ENCODE results near the gene MAPK8.

The MAPK8 gene

GRCh38 chr10:48389846-48390557 is 83.5 kb downstream of the MAPK8 start:
- Mint-ChIP-seq H3K27ac (peak overlapping the region; percentile 2), H3K4me3 (peak overlapping the region; percentile 1), H3K4me1 (ENCODE audit: low read depth) (peaks cover 41% of the 10 kb centered on the region), H3K9me3 (no peaks in the 10 kb centered on the region), H3K27me3 (ENCODE audit: low read depth) (peaks cover 2% of the 10 kb centered on the region), H3K36me3 (ENCODE audit: low read depth) (no peaks in the 10 kb centered on the region)
- no peak for DNase-seq (ENCODE audit: low spot score)

GRCh38 chr10:48390558-48390871 is 84.0 kb downstream of the MAPK8 start:
- no peak for DNase-seq (ENCODE audit: low spot score)
- no peaks in the 10 kb centered on the region for H3K36me3 Mint-ChIP-seq (ENCODE audit: low read depth)
- H3K4me1 Mint-ChIP-seq (ENCODE audit: low read depth): peaks cover 41% of the 10 kb centered on the region
- H3K27me3 Mint-ChIP-seq (ENCODE audit: low read depth): peaks cover 2% of the 10 kb centered on the region
- H3K27ac Mint-ChIP-seq: no peak overlapping the region
- H3K4me3 Mint-ChIP-seq: peak overlapping the region; percentile 41
- H3K9me3 Mint-ChIP-seq: no peaks in the 10 kb centered on the region

DNA sequence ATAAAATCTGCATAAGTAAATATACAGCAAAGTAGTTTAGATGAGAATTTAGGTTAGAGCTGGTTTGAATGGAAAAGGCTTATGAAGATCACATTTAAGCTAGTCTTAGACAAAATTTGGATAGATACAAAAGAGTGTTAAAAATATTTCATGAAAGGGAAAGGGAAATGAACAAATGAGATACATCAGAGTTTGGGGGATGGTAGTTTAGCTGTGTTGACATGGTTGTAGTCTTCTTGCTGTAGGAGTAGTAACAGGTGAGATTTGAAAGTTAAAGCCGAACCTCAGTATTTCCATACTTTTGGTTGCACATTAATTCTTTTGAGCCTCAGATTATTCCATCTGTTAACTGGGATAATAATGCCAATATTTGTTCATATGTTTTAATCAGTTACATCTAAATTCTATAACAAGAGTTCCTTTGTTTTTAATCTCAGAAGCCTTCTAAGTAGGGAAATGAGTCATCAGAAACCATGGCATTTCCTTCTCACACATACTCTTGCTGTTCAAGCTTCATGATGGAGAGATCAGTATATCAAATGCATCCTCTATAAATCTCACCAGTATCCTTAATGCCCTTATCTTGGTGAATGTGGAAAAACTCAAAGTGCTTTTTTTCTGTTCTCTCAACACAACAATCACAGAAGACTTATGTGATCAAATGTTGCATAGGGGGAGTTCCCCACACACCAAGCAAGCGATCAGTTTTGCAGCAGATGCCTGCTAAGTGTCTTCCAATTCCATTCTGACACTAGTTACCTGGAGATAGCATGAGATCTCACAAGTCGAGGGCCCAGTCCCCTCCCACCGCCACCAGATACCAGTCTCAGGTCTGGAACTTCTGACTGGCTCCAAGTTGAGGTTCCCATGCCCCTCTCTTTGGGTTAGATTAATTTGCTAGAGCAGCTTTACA is 84.7 kb downstream of the MAPK8 start:
- Mint-ChIP-seq H3K4me3 (peak overlapping the region; percentile 41), H3K36me3 (ENCODE audit: low read depth) (peaks cover 2% of the 10 kb centered on the region), H3K9me3 (no peaks in the 10 kb centered on the region), H3K27ac (no peak overlapping the region), H3K27me3 (ENCODE audit: low read depth) (peaks cover 2% of the 10 kb centered on the region), H3K4me1 (ENCODE audit: low read depth) (peaks cover 48% of the 10 kb centered on the region)
- DNase-seq (ENCODE audit: low spot score): no peak

DNA sequence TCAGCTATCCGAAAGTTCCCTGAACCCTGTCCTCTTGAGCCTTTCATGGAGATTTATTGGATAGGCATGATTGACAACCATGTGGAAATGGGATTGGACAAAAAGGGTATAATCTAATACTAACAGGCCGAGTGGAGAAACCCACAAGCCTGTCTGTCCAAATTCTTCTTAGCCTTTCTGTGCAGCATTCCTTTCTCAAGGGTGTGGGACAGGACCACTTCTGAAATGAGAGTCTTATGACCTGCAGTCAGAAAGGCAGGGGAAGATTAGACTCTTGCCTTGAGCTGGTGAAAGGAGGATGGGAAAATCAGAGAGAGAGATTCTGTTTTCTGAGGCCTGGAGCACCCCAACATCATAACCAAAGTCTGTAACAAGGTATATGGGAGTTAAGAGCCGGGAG is 85.5 kb downstream of the MAPK8 start:
- peaks cover 48% of the 10 kb centered on the region for H3K4me1 Mint-ChIP-seq (ENCODE audit: low read depth)
- peaks cover 2% of the 10 kb centered on the region for H3K27me3 Mint-ChIP-seq (ENCODE audit: low read depth)
- no peak overlapping the region for H3K27ac Mint-ChIP-seq
- H3K36me3 Mint-ChIP-seq (ENCODE audit: low read depth): peaks cover 2% of the 10 kb centered on the region
- no peak overlapping the region for H3K4me3 Mint-ChIP-seq
- H3K9me3 Mint-ChIP-seq: no peaks in the 10 kb centered on the region
- no peak for DNase-seq (ENCODE audit: low spot score)

GRCh38 chr10:48398261-48398660 is 91.8 kb downstream of the MAPK8 start:
- Mint-ChIP-seq H3K4me3 (no peak overlapping the region), H3K36me3 (ENCODE audit: low read depth) (peaks cover 2% of the 10 kb centered on the region), H3K27me3 (ENCODE audit: low read depth) (peaks cover 2% of the 10 kb centered on the region), H3K4me1 (ENCODE audit: low read depth) (peaks cover 32% of the 10 kb centered on the region), H3K27ac (no peak overlapping the region), H3K9me3 (no peaks in the 10 kb centered on the region)
- no peak for DNase-seq (ENCODE audit: low spot score)

DNA sequence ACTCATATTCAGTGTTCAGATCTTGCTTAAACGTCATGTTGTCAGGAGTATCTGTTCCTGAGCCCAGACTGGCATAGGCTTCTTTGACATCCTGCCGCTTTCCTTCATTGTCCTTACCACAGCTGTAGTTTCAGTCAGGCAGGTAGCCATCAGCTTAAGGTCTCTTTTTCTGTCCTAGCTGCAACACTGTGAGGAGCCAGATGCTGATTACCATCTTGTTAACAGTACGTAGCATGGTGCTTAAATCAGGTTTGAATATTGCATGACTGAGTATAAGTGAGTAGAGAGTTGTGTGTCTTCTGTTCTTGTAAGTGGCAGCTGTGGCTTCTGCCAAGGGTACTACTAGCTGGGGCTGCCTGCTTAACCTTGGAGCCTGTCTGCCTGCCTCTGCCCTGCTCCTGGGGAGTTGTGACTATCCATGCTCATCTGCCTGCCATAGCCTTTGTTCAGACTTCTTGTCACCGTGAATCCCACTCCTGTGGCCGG is 92.6 kb downstream of the MAPK8 start:
- Mint-ChIP-seq H3K27ac (no peak overlapping the region), H3K36me3 (ENCODE audit: low read depth) (peaks cover 2% of the 10 kb centered on the region), H3K4me1 (ENCODE audit: low read depth) (peaks cover 27% of the 10 kb centered on the region), H3K27me3 (ENCODE audit: low read depth) (no peaks in the 10 kb centered on the region), H3K9me3 (no peaks in the 10 kb centered on the region), H3K4me3 (no peak overlapping the region)
- DNase-seq (ENCODE audit: low spot score): no peak

- Mint-ChIP-seq H3K27me3 (ENCODE audit: low read depth) (no peaks in the 10 kb centered on the region), H3K9me3 (no peaks in the 10 kb centered on the region), H3K36me3 (ENCODE audit: low read depth) (peaks cover 2% of the 10 kb centered on the region), H3K4me3 (no peak overlapping the region), H3K4me1 (ENCODE audit: low read depth) (peaks cover 27% of the 10 kb centered on the region), H3K27ac (no peak overlapping the region)
- no peak for DNase-seq (ENCODE audit: low spot score)
Observed at GRCh38 chr10:48399551-48399950, 93.1 kb downstream of the MAPK8 start.

- Mint-ChIP-seq H3K27me3 (ENCODE audit: low read depth) (no peaks in the 10 kb centered on the region), H3K9me3 (no peaks in the 10 kb centered on the region), H3K27ac (no peak overlapping the region), H3K4me3 (no peak overlapping the region), H3K36me3 (ENCODE audit: low read depth) (peaks cover 4% of the 10 kb centered on the region), H3K4me1 (ENCODE audit: low read depth) (peaks cover 27% of the 10 kb centered on the region)
- DNase-seq (ENCODE audit: low spot score): no peak
Observed at GRCh38 chr10:48400129-48400849, 93.8 kb downstream of the MAPK8 start.

DNA sequence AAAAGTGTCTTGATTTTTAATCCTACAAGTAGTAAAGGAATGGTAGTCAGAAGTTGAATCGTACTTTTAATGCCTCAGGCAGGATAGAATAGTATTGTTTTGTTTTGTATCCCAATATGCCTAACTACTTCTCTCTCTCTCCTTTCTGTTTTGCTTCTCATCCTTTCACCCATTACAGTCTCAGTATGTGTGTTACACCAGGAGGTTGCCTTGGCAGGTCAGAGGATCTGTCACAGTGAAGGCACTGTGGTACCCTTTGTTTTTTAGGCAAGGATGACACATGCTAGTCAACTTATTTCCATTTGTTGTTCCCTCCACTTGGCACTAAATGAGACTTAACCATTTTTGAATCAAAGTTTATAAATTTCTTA is 94.4 kb downstream of the MAPK8 start:
- Mint-ChIP-seq H3K9me3 (no peaks in the 10 kb centered on the region), H3K27me3 (ENCODE audit: low read depth) (no peaks in the 10 kb centered on the region), H3K4me1 (ENCODE audit: low read depth) (peaks cover 23% of the 10 kb centered on the region), H3K36me3 (ENCODE audit: low read depth) (peaks cover 4% of the 10 kb centered on the region), H3K27ac (no peak overlapping the region), H3K4me3 (no peak overlapping the region)
- DNase-seq (ENCODE audit: low spot score): no peak

DNA sequence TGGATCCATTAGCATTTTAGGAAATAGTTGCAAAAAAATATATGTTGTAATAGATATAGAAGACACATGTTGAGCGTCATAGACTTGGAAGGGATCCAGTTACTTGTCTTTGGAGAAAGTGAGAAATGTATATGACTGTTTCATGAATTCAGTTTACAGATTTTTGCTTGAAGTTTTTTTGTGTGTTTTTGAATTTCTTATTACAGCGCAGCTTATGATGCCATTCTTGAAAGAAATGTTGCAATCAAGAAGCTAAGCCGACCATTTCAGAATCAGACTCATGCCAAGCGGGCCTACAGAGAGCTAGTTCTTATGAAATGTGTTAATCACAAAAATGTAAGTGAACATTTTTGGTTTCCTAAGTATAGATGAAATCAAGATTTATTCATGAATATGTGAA is 98.2 kb downstream of the MAPK8 start:
- H3K36me3 Mint-ChIP-seq (ENCODE audit: low read depth): peaks cover 4% of the 10 kb centered on the region
- H3K27ac Mint-ChIP-seq: no peak overlapping the region
- peaks cover 12% of the 10 kb centered on the region for H3K4me1 Mint-ChIP-seq (ENCODE audit: low read depth)
- H3K27me3 Mint-ChIP-seq (ENCODE audit: low read depth): no peaks in the 10 kb centered on the region
- no peaks in the 10 kb centered on the region for H3K9me3 Mint-ChIP-seq
- H3K4me3 Mint-ChIP-seq: no peak overlapping the region
- DNase-seq (ENCODE audit: low spot score): no peak

DNA sequence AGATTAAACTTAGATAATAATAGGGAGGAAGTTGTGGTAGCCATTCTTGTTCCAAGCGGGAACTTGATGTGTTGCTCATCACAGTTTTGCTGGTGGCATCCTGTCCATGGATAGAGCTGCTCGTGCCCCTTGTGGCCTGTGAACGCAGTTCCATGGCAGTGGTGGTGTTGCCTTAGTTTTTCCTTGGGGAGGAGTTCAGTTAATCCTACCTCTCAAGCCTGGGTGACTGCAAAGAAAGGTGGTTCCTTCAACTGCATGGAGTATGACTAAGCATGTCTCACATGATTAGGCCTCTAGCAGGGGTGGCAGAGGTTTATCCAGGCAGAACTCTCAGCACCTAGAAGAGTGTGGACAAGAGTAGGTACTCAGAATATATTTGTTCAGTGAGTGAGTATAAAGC is 99.7 kb downstream of the MAPK8 start:
- no peak overlapping the region for H3K27ac Mint-ChIP-seq
- DNase-seq (ENCODE audit: low spot score): no peak
- H3K4me1 Mint-ChIP-seq (ENCODE audit: low read depth): no peaks in the 10 kb centered on the region

GRCh38 chr10:48406658-48407057 is 100.2 kb downstream of the MAPK8 start:
- Mint-ChIP-seq H3K9me3 (no peaks in the 10 kb centered on the region), H3K27me3 (ENCODE audit: low read depth) (no peaks in the 10 kb centered on the region), H3K27ac (no peak overlapping the region)

More for the DNA sequence above, 99.7 kb downstream of the MAPK8 start:
- Mint-ChIP-seq H3K9me3 (no peaks in the 10 kb centered on the region), H3K4me3 (no peak overlapping the region), H3K36me3 (ENCODE audit: low read depth) (peaks cover 16% of the 10 kb centered on the region), H3K27me3 (ENCODE audit: low read depth) (no peaks in the 10 kb centered on the region)

DNA sequence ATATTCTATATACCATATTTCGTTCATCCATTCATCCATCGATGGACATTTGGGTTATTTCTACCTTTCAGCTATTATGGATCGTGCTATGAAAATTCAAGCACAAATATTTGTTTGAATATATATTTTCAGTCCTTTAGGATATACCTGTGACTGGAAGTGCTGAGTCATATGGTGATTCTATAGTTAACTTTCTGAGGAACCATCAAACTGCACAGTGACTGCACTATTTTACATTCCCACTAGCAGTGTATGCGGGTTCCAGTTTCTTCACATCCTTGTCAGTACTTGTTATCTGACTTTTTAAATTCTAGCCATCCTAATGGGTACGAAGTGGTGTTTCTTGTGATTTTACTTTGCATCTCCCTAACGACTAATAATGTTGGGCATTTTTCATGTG is 104.0 kb downstream of the MAPK8 start:
- no peaks in the 10 kb centered on the region for H3K4me1 Mint-ChIP-seq (ENCODE audit: low read depth)
- DNase-seq (ENCODE audit: low spot score): no peak
- no peak overlapping the region for H3K4me3 Mint-ChIP-seq
- H3K36me3 Mint-ChIP-seq (ENCODE audit: low read depth): peaks cover 41% of the 10 kb centered on the region
- no peaks in the 10 kb centered on the region for H3K27me3 Mint-ChIP-seq (ENCODE audit: low read depth)
- no peak overlapping the region for H3K27ac Mint-ChIP-seq
- peaks cover 13% of the 10 kb centered on the region for H3K9me3 Mint-ChIP-seq

More at GRCh38 chr10:48406658-48407057, 100.2 kb downstream of the MAPK8 start:
- no peaks in the 10 kb centered on the region for H3K4me1 Mint-ChIP-seq (ENCODE audit: low read depth)
- peaks cover 20% of the 10 kb centered on the region for H3K36me3 Mint-ChIP-seq (ENCODE audit: low read depth)
- no peak for DNase-seq (ENCODE audit: low spot score)
- no peak overlapping the region for H3K4me3 Mint-ChIP-seq

DNA sequence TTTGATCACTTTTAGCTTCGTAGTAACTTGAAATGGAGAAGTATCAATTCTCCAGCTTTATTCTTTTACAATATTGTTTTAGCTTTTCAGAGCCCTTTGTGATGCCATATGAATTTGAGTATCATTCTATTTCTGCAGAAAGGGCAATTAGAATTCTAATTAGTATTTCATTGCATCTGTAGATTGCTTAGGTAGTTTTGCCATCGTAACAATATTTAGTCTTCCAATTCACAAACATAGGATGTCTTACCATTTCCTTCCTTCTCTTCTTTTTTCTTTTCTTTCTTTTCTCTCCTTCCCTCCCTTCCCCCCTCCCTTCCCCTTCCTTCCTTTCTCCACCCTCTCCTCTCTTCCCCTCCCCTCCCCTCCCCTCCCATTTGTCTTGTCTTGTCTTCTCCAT is 105.0 kb downstream of the MAPK8 start:
- no peak for DNase-seq (ENCODE audit: low spot score)
- Mint-ChIP-seq H3K9me3 (peaks cover 13% of the 10 kb centered on the region), H3K27ac (no peak overlapping the region), H3K27me3 (ENCODE audit: low read depth) (no peaks in the 10 kb centered on the region), H3K4me1 (ENCODE audit: low read depth) (no peaks in the 10 kb centered on the region), H3K4me3 (no peak overlapping the region), H3K36me3 (ENCODE audit: low read depth) (peaks cover 39% of the 10 kb centered on the region)
